HFFc6 (cell line): Measurements from ENCODE around the gene CEP57. TPM values are rescaled to one million over a fixed set of nuclear protein-coding genes. Genes with fewer than 3 reads are reported as not detected.

ENCODE experiments used
- DNase-seq: peaks from one replicate; pipeline ENCODE4 v3.0.0-alpha.2; 2018
- H3K27ac Mint-ChIP-seq: 2 replicates; pipeline ENCODE4 v1.8.0; 2020; ENCODE audit warnings: mild to moderate bottlenecking, mixed read lengths
- H3K27me3 Mint-ChIP-seq: 2 replicates; pipeline ENCODE4 v1.8.0; 2021; ENCODE audit warnings: mild to moderate bottlenecking, moderate library complexity, mixed read lengths; ENCODE audit not compliant: insufficient read depth
- H3K36me3 Mint-ChIP-seq: 2 replicates; pipeline ENCODE4 v1.8.0; 2021; ENCODE audit warnings: low read depth, mixed read lengths
- H3K4me1 Mint-ChIP-seq: 2 replicates; pipeline ENCODE4 v1.8.0; 2020; ENCODE audit warnings: low read depth, mixed read lengths
- H3K4me3 Mint-ChIP-seq: 2 replicates; pipeline ENCODE4 v1.8.0; 2020; ENCODE audit warnings: mild to moderate bottlenecking, moderate library complexity, mixed read lengths
- H3K9me3 Mint-ChIP-seq: 2 replicates; pipeline ENCODE4 v1.8.0; 2020; ENCODE audit warnings: mild to moderate bottlenecking, mixed read lengths
- CTCF ChIP-seq: fragments of 200-600 bp; sonication (generic); IDR thresholded peaks from 2 replicates; pipeline ENCODE4 v1.5.0; 2021; ENCODE audit warnings: antibody characterized with exemption, mild to moderate bottlenecking
- total RNA-seq, 6 experiments: library from RNA; stranded (reverse); fragmentation: NEBNext Ultra II Directional; extraction: Animal tissue kit (Norgen Biotek cat#: 25700); gene quantifications; 2 replicates in 1 of 6; 3 replicates in 5 of 6; pipeline ENCODE4 v1.2.3, GENCODE V29; 2021

The CEP57 gene
- total RNA-seq, 6 experiments from 2014 or later, result 24.9 to 29.5 (median 26.6) TPM

- H3K27ac Mint-ChIP-seq, result peak overlapping the region; percentile 74
- H3K4me1 Mint-ChIP-seq, result peaks cover 50% of the 10 kb centered on the region
- H3K4me3 Mint-ChIP-seq, result no peak overlapping the region
- H3K9me3 Mint-ChIP-seq, result no peaks in the 10 kb centered on the region
- H3K36me3 Mint-ChIP-seq, result peaks cover 29% of the 10 kb centered on the region
- DNase-seq, result peak; percentile 90
- H3K27me3 Mint-ChIP-seq, result no peaks in the 10 kb centered on the region
- peak; percentile 93 for TF ChIP-seq CTCF
These were observed 45.6 kb downstream of the CEP57 start for GRCh38 chr11:95835768-95836488.

- no peaks in the 10 kb centered on the region for H3K9me3 Mint-ChIP-seq
- no peak for DNase-seq
- TF ChIP-seq CTCF, result no peak
- no peak overlapping the region for H3K4me3 Mint-ChIP-seq
- H3K27me3 Mint-ChIP-seq, result no peaks in the 10 kb centered on the region
- no peak overlapping the region for H3K27ac Mint-ChIP-seq
- H3K4me1 Mint-ChIP-seq, result peaks cover 27% of the 10 kb centered on the region
- peaks cover 16% of the 10 kb centered on the region for H3K36me3 Mint-ChIP-seq
These were observed 54.9 kb downstream of the CEP57 start for GRCh38 chr11:95845167-95845566.

- H3K9me3 Mint-ChIP-seq, result no peaks in the 10 kb centered on the region
- peak; percentile 82 for DNase-seq
- H3K4me3 Mint-ChIP-seq, result no peak overlapping the region; the same call in 1 of the 2 replicates
- peaks cover 1% of the 10 kb centered on the region; the same call in 1 of the 2 replicates for H3K27me3 Mint-ChIP-seq
- H3K27ac Mint-ChIP-seq, result peak overlapping the region; percentile 79
- H3K4me1 Mint-ChIP-seq, result peaks cover 30% of the 10 kb centered on the region
- H3K36me3 Mint-ChIP-seq, result peaks cover 12% of the 10 kb centered on the region; the same call in 1 of the 2 replicates
- peak; percentile 79 for TF ChIP-seq CTCF
These were observed 59.0 kb downstream of the CEP57 start for GRCh38 chr11:95849087-95849825.

GRCh38 chr11:95850137-95850536 lies 59.8 kb downstream of the CEP57 start:
- H3K27ac Mint-ChIP-seq, result peak overlapping the region; percentile 79
- DNase-seq, result no peak
- no peaks in the 10 kb centered on the region for H3K9me3 Mint-ChIP-seq
- no peak for TF ChIP-seq CTCF
- no peak overlapping the region for H3K4me3 Mint-ChIP-seq
- peaks cover 1% of the 10 kb centered on the region; the same call in 1 of the 2 replicates for H3K27me3 Mint-ChIP-seq
- peaks cover 30% of the 10 kb centered on the region for H3K4me1 Mint-ChIP-seq
- peaks cover 12% of the 10 kb centered on the region; the same call in 1 of the 2 replicates for H3K36me3 Mint-ChIP-seq

GRCh38 chr11:95853138-95853537 lies 62.8 kb downstream of the CEP57 start:
- H3K36me3 Mint-ChIP-seq, result peaks cover 26% of the 10 kb centered on the region
- no peaks in the 10 kb centered on the region for H3K9me3 Mint-ChIP-seq
- peaks cover 28% of the 10 kb centered on the region for H3K4me1 Mint-ChIP-seq
- H3K27ac Mint-ChIP-seq, result no peak overlapping the region; the same call in 1 of the 2 replicates
- no peak for DNase-seq
- TF ChIP-seq CTCF, result no peak
- peaks cover 1% of the 10 kb centered on the region; the same call in 1 of the 2 replicates for H3K27me3 Mint-ChIP-seq
- no peak overlapping the region for H3K4me3 Mint-ChIP-seq
